ENCODE data around the gene SPAG7.

The SPAG7 gene

DNA sequence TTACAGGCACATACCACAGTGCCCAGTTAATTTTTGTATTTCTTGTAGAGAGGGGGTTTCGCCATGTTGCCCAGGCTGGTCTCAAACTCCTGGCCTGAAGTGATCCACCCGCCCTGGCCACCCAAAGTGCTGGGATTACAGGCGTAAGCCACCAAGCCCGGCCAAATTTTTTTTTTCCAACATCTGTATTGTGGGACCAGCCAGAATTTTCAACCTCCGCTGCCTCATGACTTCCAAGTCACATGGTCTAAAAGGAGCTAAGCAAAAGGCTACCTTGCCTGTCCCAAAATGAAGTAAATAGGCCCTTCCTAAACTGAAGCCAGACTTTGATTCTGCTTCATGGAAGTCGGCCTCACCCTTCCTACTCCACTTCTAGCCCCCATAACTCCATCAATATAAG lies 4.2 kb upstream of the SPAG7 start:
- TF ChIP-seq CTCF (IDR thresholded peaks at IDR 0.05; ENCODE audit: low read depth, low read length): no peak
- H3K9me3 ChIP-seq: no peaks in the 10 kb centered on the region
- H3K4me1 ChIP-seq: no peaks in the 10 kb centered on the region

DNA sequence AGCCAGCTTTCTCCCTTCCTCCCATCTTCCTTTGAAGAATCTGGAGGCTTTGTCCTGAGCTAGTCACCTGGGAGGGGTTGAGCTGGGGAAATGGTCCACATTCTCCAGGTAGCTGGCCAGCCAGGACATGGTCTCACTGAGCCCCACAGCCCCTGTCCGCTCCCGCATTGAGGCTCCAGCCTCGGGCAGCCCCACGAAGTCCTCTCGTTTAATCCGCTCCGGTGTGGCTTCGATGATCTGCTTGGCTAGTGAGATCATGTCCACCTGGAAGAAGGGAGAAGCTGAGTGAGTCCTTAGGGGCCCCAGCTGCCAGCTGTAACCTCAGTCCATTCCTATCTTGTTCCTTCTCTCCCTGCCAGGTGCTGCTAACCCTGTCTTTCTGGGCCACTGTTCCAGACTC lies 2.7 kb upstream of the SPAG7 start:
- Histone ChIP-seq H3K9me3 (no peaks in the 10 kb centered on the region), H3K4me3 (ENCODE audit: low read depth, low read length) (no peak overlapping the region), H3K36me3 (no peaks in the 10 kb centered on the region; the same call in 1 of the 2 replicates), H3K4me1 (no peaks in the 10 kb centered on the region), H3K27me3 (no peaks in the 10 kb centered on the region)
- no peak for DNase-seq
- no peak for TF ChIP-seq CTCF (IDR thresholded peaks at IDR 0.05; ENCODE audit: low read depth, low read length)

More for the DNA sequence above, 4.2 kb upstream of the SPAG7 start:
- no peak for DNase-seq
- Histone ChIP-seq H3K36me3 (no peaks in the 10 kb centered on the region), H3K27me3 (no peaks in the 10 kb centered on the region), H3K4me3 (ENCODE audit: low read depth, low read length) (no peak overlapping the region)

GRCh38 chr17:4969551-4970173 lies 2.0 kb upstream of the SPAG7 start:
- Histone ChIP-seq H3K9me3 (no peaks in the 10 kb centered on the region), H3K4me1 (no peaks in the 10 kb centered on the region), H3K27me3 (no peaks in the 10 kb centered on the region), H3K4me3 (ENCODE audit: low read depth, low read length) (peak overlapping the region; percentile 76), H3K36me3 (no peaks in the 10 kb centered on the region; the same call in 1 of the 2 replicates)
- no peak for DNase-seq
- no peak for TF ChIP-seq CTCF (IDR thresholded peaks at IDR 0.05; ENCODE audit: low read depth, low read length)

DNA sequence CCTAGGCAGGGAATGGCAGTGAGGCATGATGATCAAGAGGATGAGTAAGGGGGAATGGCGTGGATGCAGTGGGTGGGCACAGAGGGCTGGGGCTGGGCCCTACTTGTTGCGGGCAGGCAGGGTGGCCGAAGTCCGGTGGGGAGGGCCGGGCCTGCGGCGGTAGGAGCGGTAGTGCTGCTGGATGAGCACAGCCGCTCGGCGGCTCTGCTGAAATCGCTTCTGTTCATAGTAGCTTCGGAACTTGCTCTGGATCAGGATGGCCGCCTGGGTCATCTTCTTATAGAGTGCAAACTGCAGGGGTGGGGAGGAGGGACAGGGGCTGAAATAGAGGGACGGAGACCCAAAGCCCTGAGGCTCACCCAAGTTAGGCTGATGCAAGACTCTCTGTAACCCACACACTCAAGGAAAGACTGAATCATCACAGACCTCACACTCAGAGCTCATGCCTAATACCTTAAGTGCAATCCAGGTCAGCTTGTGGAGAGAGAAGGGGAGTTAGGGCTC lies 1.5 kb upstream of the SPAG7 start:
- TF ChIP-seq CTCF (IDR thresholded peaks at IDR 0.05; ENCODE audit: low read depth, low read length): no peak
- Histone ChIP-seq H3K4me3 (ENCODE audit: low read depth, low read length) (peak overlapping the region; percentile 76), H3K36me3 (no peaks in the 10 kb centered on the region; the same call in 1 of the 2 replicates)

GRCh38 chr17:4968486-4969046 lies 949 bp upstream of the SPAG7 start:
- peak; percentile 43 for DNase-seq
- no peaks in the 10 kb centered on the region for H3K4me1 ChIP-seq
- no peaks in the 10 kb centered on the region for H3K27me3 ChIP-seq
- peak overlapping the region; percentile 76 for H3K4me3 ChIP-seq (ENCODE audit: low read depth, low read length)
- no peaks in the 10 kb centered on the region; the same call in 1 of the 2 replicates for H3K36me3 ChIP-seq
- TF ChIP-seq CTCF (IDR thresholded peaks at IDR 0.05; ENCODE audit: low read depth, low read length): no peak
- no peaks in the 10 kb centered on the region for H3K9me3 ChIP-seq

More for the DNA sequence above, 1.5 kb upstream of the SPAG7 start:
- no peaks in the 10 kb centered on the region for H3K9me3 ChIP-seq
- no peak for DNase-seq
- no peaks in the 10 kb centered on the region for H3K27me3 ChIP-seq
- H3K4me1 ChIP-seq: no peaks in the 10 kb centered on the region
